Adrenal gland (tissue), 12 donors: Measurements from ENCODE around the gene LRBA. TPM values are rescaled to one million over a fixed set of nuclear protein-coding genes. Genes with fewer than 3 reads are reported as not detected.

ENCODE experiments used
- DNase-seq, 7 donors: peaks; one replicate each; pipeline ENCODE4 v3.0.0-alpha.2; 2019 to 2020
- H3K27ac ChIP-seq, 5 donors: fragments of 200-600 bp; sonication (generic) in 4 of 5; 1 replicate in 3 of 5; 2 replicates in 2 of 5; pipeline versions ENCODE4 v1.5.1 to v1.8.0; 2016 to 2020; ENCODE audit warnings: mild to moderate bottlenecking in 1 of 5
- H3K27me3 ChIP-seq: fragments of 200-600 bp; 2 replicates; pipeline ENCODE4 v1.8.0; 2021
- H3K36me3 ChIP-seq, 2 donors: fragments of 200-600 bp; replicated peaks in 1 of 2; 1 replicate in 1 of 2; 2 replicates in 1 of 2; pipeline versions ENCODE4 v1.5.1 to v1.8.0; 2018 to 2022
- H3K4me1 ChIP-seq, 2 donors: fragments of 200-600 bp; replicated peaks in 1 of 2; 1 replicate in 1 of 2; 2 replicates in 1 of 2; pipeline versions ENCODE4 v1.5.1 to v1.8.0; 2018 to 2021
- H3K4me3 ChIP-seq, 4 donors: fragments of 200-600 bp; sonication (generic) in 3 of 4; one replicate each; pipeline ENCODE4 v1.5.1; 2016 to 2018
- H3K9me3 ChIP-seq, 3 donors: fragments of 200-600 bp; sonication (generic) in 1 of 3; replicated peaks in 1 of 3; 1 replicate in 2 of 3; 2 replicates in 1 of 3; pipeline versions ENCODE4 v1.5.1 to v1.8.0; 2016 to 2021
- POLR2A ChIP-seq, 2 donors: fragments of 450-650 bp; IDR thresholded peaks; one replicate each; pipeline ENCODE4 v1.6.1; 2017; ENCODE audit warnings: antibody characterized with exemption in 2 of 2, mild to moderate bottlenecking in 2 of 2, moderate library complexity in 1 of 2
- WGBS, 4 donors: extraction: QIAGEN DNeasy Blood & Tissue Kit in 2 of 4; methylation state at CpG; one replicate each; pipeline versions ENCODE4 v1.1.5 to v1.1.7; 2013 to 2017; 5-methylcytosine and 5-hydroxymethylcytosine counted together
- intact Hi-C, 2 donors: fragments of 100-400 bp; cut with DNase I; formaldehyde crosslinking; loops; one replicate each; pipeline versions ENCODE4 v1.14.1 to v1.15.0; 2022 to 2023
- polyA plus RNA-seq, 3 donors: library from polyadenylated mRNA; stranded (reverse); fragments of 200-250 nt in 2 of 3; fragments of 350-450 nt in 1 of 3; fragmentation: Illumina TruSeq in 1 of 3; extraction: RNeasy Lipid Tissue Mini Kit (QIAGEN cat#74804) in 1 of 3; gene quantifications; one replicate each; pipeline ENCODE4 v1.2.3, GENCODE V29; 2013 to 2014
- total RNA-seq, 9 donors: library from RNA; depleted of rRNA in 4 of 9; stranded (reverse); fragments of >200 nt in 4 of 9; fragments of 120-200 nt in 1 of 9; fragmentation: NEBNext Ultra II Directional in 1 of 9; extraction: Animal tissue kit (Norgen Biotek cat#: 25700) in 1 of 9; gene quantifications; one replicate each; pipeline versions ENCODE4 v1.1.0 to v1.2.4, GENCODE V29; 2013 to 2023
- TF ChIP-seq, protein P1 (sequence below), 6 experiments: fragments of 450-650 bp in 4 of 6; fragments of 200-600 bp in 2 of 6; sonication (generic) in 1 of 6; IDR thresholded peaks; 1 replicate in 5 of 6; 2 replicates in 1 of 6; pipeline versions ENCODE4 v1.5.1 to v1.8.0; 2016 to 2021; ENCODE audit warnings: antibody characterized with exemption in 6 of 6, mild to moderate bottlenecking in 2 of 6, moderate library complexity in 1 of 6
- donor health status: healthy with polysubstance abuse.
- donor health status: Bipolar disorder and iron deficiency.
- donor health status: DM: yes; HTN: yes; CAD: no.
- donor health status: DM: no; HTN: no; CAD: no.
- donor health status: DM: no; HTN: no; CAD: no.
- donor health status: DM: yes; HTN: yes; CAD: no.

The LRBA gene
- total and polyA plus RNA-seq, 12 donors: 9.6 to 106 (median 40.6) TPM

DNA sequence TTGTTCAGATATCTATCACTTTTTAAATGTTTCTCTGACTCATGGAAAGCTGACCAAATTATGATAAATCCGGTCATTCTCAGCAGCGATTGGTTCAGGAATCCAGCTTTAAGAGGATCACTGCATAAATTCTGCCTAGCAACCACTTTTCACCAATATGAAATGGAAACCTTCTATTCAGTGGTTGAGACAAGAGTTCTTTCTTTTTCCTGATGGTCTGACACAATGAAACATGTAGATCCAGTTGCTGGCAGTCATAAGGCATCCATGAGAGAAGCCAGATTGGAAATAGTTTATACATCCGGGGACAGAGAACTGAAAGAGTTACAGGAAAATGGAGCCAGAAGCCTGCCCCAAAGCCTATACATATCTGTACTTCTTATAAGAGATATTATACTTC lies 406.0 kb downstream of the LRBA start:
- no peaks in the 10 kb centered on the region for H3K9me3 ChIP-seq
- intact Hi-C loops: no loop called here
- no peaks in the 10 kb centered on the region for H3K27me3 ChIP-seq
- no peaks in the 10 kb centered on the region for H3K36me3 ChIP-seq
- H3K4me1 ChIP-seq: no peaks in the 10 kb centered on the region
- no peak for DNase-seq
- TF ChIP-seq, protein P1, sequence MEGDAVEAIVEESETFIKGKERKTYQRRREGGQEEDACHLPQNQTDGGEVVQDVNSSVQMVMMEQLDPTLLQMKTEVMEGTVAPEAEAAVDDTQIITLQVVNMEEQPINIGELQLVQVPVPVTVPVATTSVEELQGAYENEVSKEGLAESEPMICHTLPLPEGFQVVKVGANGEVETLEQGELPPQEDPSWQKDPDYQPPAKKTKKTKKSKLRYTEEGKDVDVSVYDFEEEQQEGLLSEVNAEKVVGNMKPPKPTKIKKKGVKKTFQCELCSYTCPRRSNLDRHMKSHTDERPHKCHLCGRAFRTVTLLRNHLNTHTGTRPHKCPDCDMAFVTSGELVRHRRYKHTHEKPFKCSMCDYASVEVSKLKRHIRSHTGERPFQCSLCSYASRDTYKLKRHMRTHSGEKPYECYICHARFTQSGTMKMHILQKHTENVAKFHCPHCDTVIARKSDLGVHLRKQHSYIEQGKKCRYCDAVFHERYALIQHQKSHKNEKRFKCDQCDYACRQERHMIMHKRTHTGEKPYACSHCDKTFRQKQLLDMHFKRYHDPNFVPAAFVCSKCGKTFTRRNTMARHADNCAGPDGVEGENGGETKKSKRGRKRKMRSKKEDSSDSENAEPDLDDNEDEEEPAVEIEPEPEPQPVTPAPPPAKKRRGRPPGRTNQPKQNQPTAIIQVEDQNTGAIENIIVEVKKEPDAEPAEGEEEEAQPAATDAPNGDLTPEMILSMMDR (IDR thresholded peaks at IDR 0.05): no peak
- TF ChIP-seq POLR2A (IDR thresholded peaks at IDR 0.05): no peak
- WGBS, 4 donors: 95 to 98% (median 97%) methylated on average over 3 of the region's 3 CpGs
- H3K4me3 ChIP-seq: no peak overlapping the region
- H3K27ac ChIP-seq: no peak overlapping the region

DNA sequence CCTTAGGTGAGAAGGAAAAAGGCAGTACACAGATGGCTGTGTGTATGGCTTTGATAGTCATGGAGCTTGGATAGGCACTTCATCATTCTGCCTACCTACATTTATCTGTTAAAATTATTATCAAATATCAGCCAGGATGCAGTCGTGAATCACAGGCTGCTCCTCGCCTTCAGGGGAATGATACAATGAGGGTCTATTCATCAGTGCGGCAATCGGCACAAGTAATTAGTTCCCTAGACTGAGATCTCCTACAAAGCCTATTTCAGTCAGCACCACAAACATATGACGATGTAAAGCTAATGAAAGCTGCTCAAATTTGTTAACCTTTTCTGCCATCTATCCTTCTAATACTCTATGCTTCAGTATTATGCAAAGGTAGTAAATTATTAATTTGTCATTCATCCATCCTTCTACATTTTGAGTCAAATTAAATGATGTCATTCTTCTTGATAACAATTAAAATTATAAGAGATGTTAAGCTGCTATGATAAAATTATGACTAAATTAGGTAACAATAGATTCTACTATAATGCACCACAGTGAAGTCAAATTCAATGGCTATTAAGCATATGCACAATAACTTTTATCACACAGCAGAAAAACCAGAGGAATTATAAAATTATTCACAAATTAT lies 414.2 kb downstream of the LRBA start:
- WGBS, 4 donors: 83 to 85% (median 84%) methylated on average over 5 of the region's 5 CpGs
- DNase-seq: no peak
- Histone ChIP-seq H3K9me3 (peaks cover 0 to 5% (median 0%) of the 10 kb centered on the region in 3 donors), H3K27me3 (no peaks in the 10 kb centered on the region), H3K4me1 (no peaks in the 10 kb centered on the region), H3K4me3 (no peak overlapping the region), H3K27ac (no peak overlapping the region), H3K36me3 (no peaks in the 10 kb centered on the region)
- intact Hi-C loops: no loop called here
- TF ChIP-seq POLR2A (IDR thresholded peaks at IDR 0.05): no peak
- TF ChIP-seq, protein P1 (IDR thresholded peaks at IDR 0.05): no peak

DNA sequence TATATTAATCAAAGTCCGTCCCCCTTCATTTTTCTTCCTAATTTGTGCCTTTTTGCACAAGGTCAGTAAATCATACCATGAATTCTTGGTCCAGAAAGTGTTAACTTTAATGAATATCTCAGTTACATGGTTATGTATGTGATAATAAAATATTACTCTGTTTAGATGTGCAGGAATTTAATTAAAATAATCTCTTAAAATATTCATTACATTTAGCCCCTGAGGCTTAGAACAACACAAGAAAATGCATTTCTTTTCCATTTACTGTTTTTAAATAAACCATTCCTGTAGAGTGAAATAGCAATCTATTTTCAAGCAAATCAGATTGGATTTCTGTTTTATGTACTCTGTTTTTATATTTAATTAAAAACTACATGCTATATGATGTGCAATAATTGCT lies 415.5 kb downstream of the LRBA start:
- no peak for DNase-seq
- intact Hi-C loops: no loop called here
- Histone ChIP-seq H3K4me1 (no peaks in the 10 kb centered on the region), H3K36me3 (no peaks in the 10 kb centered on the region), H3K27me3 (no peaks in the 10 kb centered on the region), H3K4me3 (no peak overlapping the region), H3K9me3 (peaks cover 0 to 5% (median 0%) of the 10 kb centered on the region in 3 donors), H3K27ac (no peak overlapping the region)
- WGBS, 4 donors: 98 to 100% (median 100%) methylated on average over 1 of the region's 1 CpG
- TF ChIP-seq, protein P1 (IDR thresholded peaks at IDR 0.05): no peak
- no peak for TF ChIP-seq POLR2A (IDR thresholded peaks at IDR 0.05)

DNA sequence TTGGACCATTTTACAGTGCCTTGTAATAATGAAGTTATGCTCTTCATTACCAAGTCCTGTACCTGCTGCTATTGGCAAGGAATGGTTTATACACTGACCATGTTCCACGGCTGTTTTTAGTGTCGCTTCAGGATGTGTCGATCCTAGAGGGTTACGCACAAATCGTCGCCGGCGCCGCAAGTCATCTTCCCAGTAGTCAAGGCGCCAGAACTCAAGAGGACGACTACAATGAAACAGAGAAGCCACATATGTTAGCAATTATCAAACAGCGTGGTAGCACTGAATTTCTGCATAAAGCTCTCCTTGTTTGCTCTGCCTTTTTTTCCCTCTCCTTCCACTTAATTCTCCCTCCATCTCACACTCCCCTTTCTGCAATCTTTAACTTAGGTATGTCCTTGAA lies 416.2 kb downstream of the LRBA start:
- Histone ChIP-seq H3K27ac (no peak overlapping the region), H3K9me3 (peaks cover 0 to 5% (median 0%) of the 10 kb centered on the region in 3 donors), H3K4me3 (no peak overlapping the region), H3K4me1 (no peaks in the 10 kb centered on the region), H3K36me3 (no peaks in the 10 kb centered on the region), H3K27me3 (no peaks in the 10 kb centered on the region)
- no peak for TF ChIP-seq POLR2A (IDR thresholded peaks at IDR 0.05)
- TF ChIP-seq, protein P1 (IDR thresholded peaks at IDR 0.05): no peak
- DNase-seq: no peak
- intact Hi-C loops: no loop called here
- 95 to 97% (median 95%) methylated on average over 12 of the region's 12 CpGs for WGBS, 4 donors
